ENCODE data around the gene DDX5. TPM values are rescaled to one million over a fixed set of nuclear protein-coding genes. Genes with fewer than 3 reads are reported as not detected.

The DDX5 gene
- total and polyA plus RNA-seq, 2 of the 13 experiments (the other 11 are each of a cell fraction or from before 2014, with no cell fraction given), result 503 to 684 TPM

DNA sequence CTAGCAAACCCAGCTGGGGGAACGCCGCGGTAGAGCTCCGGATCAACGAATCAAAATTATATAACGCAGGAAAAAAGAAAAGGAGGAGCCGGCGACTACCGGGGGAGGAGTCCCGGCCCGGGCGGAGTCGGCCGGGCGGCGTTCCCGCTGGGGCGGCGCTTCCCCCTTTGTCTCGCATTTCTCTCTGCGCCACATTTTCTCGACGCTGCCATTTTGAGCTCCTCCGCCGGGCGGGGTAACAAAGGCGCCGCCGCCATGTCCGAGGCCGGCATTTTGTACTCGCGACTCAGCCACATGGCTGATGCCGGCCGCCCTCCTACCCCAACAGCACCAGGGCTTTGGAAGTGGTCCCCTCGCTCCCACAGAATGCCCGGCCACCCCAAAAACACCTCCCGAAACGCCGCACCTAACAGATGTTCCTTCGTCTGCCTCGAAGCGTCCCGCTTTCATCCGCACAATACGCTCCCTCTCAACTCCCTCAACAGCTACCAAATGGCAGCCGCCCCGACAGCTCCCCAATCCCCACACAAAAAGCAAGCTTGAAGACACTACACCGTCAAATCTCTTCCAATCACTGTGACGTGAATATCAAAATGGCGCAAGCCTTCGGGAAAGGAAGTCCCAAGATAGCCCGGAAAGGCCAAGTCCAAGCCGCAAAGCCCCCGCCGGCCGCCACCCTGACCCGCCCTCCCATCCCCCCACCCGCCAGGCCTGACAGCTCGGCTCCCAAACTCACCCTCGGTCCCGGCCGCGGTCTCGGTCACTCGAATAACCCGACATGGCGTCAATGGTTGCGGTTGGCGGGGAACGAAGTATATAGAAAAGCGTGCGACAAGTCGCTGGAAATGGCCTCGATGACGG, 519 bp downstream of the DDX5 start (continued):
- TF ChIP-seq, protein P1, sequence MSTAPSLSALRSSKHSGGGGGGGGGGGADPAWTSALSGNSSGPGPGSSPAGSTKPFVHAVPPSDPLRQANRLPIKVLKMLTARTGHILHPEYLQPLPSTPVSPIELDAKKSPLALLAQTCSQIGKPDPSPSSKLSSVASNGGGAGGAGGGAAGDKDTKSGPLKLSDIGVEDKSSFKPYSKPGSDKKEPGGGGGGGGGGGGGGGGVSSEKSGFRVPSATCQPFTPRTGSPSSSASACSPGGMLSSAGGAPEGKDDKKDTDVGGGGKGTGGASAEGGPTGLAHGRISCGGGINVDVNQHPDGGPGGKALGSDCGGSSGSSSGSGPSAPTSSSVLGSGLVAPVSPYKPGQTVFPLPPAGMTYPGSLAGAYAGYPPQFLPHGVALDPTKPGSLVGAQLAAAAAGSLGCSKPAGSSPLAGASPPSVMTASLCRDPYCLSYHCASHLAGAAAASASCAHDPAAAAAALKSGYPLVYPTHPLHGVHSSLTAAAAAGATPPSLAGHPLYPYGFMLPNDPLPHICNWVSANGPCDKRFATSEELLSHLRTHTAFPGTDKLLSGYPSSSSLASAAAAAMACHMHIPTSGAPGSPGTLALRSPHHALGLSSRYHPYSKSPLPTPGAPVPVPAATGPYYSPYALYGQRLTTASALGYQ (CRISPR knock-in tag; IDR thresholded peaks at IDR 0.05), result no peak
- peak; percentile 22; the same call in 1 of the 2 replicates for TF ChIP-seq GFI1 (CRISPR knock-in tag; IDR thresholded peaks at IDR 0.05; ENCODE audit: borderline replicate concordance)
- TF ChIP-seq ZNF12 (CRISPR knock-in tag; IDR thresholded peaks at IDR 0.05), result peak; percentile 29
- no peak for TF ChIP-seq U2AF1 (optimal IDR thresholded peaks at IDR 0.05; ENCODE audit: low read depth, low read length)
- TF ChIP-seq ZSCAN12 (CRISPR knock-in tag; IDR thresholded peaks at IDR 0.05), result no peak
- no peak for TF ChIP-seq ZNF136 (CRISPR knock-in tag; IDR thresholded peaks at IDR 0.05; ENCODE audit: low read depth)
- no peak for TF ChIP-seq BORCS8-MEF2B (CRISPR knock-in tag; IDR thresholded peaks at IDR 0.05)
- TF ChIP-seq, protein P2, sequence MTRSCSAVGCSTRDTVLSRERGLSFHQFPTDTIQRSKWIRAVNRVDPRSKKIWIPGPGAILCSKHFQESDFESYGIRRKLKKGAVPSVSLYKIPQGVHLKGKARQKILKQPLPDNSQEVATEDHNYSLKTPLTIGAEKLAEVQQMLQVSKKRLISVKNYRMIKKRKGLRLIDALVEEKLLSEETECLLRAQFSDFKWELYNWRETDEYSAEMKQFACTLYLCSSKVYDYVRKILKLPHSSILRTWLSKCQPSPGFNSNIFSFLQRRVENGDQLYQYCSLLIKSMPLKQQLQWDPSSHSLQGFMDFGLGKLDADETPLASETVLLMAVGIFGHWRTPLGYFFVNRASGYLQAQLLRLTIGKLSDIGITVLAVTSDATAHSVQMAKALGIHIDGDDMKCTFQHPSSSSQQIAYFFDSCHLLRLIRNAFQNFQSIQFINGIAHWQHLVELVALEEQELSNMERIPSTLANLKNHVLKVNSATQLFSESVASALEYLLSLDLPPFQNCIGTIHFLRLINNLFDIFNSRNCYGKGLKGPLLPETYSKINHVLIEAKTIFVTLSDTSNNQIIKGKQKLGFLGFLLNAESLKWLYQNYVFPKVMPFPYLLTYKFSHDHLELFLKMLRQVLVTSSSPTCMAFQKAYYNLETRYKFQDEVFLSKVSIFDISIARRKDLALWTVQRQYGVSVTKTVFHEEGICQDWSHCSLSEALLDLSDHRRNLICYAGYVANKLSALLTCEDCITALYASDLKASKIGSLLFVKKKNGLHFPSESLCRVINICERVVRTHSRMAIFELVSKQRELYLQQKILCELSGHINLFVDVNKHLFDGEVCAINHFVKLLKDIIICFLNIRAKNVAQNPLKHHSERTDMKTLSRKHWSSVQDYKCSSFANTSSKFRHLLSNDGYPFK (CRISPR knock-in tag; IDR thresholded peaks at IDR 0.05; ENCODE audit: borderline replicate concordance), result 0 out of 2 replicates have a peak, but pooled peaks have one; percentile 60
- TF ChIP-seq ZNF331 (CRISPR knock-in tag; IDR thresholded peaks at IDR 0.05), result peak; percentile 24; the same call in 1 of the 2 replicates
- TF ChIP-seq TBX2 (CRISPR knock-in tag; IDR thresholded peaks at IDR 0.05; ENCODE audit: borderline replicate concordance), result peak; percentile 35; the same call in 1 of the 2 replicates
- no peak for TF ChIP-seq ZNF83 (CRISPR knock-in tag; IDR thresholded peaks at IDR 0.05; ENCODE audit: borderline replicate concordance)
- TF ChIP-seq ZNF451 (CRISPR knock-in tag; IDR thresholded peaks at IDR 0.05), result no peak; the same call in 1 of the 2 replicates
- TF ChIP-seq MXI1 (IDR thresholded peaks at IDR 0.05; ENCODE audit: borderline replicate concordance, low read depth, low read length), result peak; percentile 72; the same call in 1 of the 3 replicates
- TF ChIP-seq ZNF34 (CRISPR knock-in tag; IDR thresholded peaks at IDR 0.05; ENCODE audit: borderline replicate concordance), result no peak
- TF ChIP-seq GTF2F1 (IDR thresholded peaks at IDR 0.05; ENCODE audit: low read length), result no peak
- TF ChIP-seq HNF4G (IDR thresholded peaks at IDR 0.05; ENCODE audit: borderline replicate concordance, low read depth, low read length), result no peak
- TF ChIP-seq HNF4G (CRISPR knock-in tag; IDR thresholded peaks at IDR 0.05; ENCODE audit: borderline replicate concordance, low read depth), result no peak
- no peak; the same call in 1 of the 2 replicates for TF ChIP-seq ZNF501 (CRISPR knock-in tag; IDR thresholded peaks at IDR 0.05)
- TF ChIP-seq TOE1 (CRISPR knock-in tag; IDR thresholded peaks at IDR 0.05), result no peak
- TF ChIP-seq ZNF780A (CRISPR knock-in tag; IDR thresholded peaks at IDR 0.05), result no peak
- no peak for TF ChIP-seq FOXK1 (CRISPR knock-in tag; IDR thresholded peaks at IDR 0.05; ENCODE audit: borderline replicate concordance, low read depth)
- TF ChIP-seq MTA3 (CRISPR knock-in tag; IDR thresholded peaks at IDR 0.05), result no peak
- TF ChIP-seq KLF11 (CRISPR knock-in tag; IDR thresholded peaks at IDR 0.05), result peak; percentile 73; the same call in 1 of the 2 replicates
- TF ChIP-seq PITX1 (CRISPR knock-in tag; IDR thresholded peaks at IDR 0.05), result no peak
- no peak for TF ChIP-seq ATF1 (CRISPR knock-in tag; IDR thresholded peaks at IDR 0.05)

Measured in HepG2 (cell line).